GM13977 (cell line): ENCODE measurements around the gene NRDE2.

ENCODE experiments used
- DNase-seq: peaks from one replicate; pipeline ENCODE4 v3.0.0; 2012; ENCODE audit warnings: low spot score
- CTCF ChIP-seq: IDR thresholded peaks from 2 replicates; pipeline ENCODE4 v1.5.1; 2012; ENCODE audit warnings: mild to moderate bottlenecking, control low read depth; ENCODE audit not compliant: insufficient read depth; ENCODE audit errors: extremely low read depth, missing control alignments
- in situ Hi-C: fragments of 300-500 bp; cut with MboI; formaldehyde crosslinking; loops from one replicate; pipeline ENCODE4 v1.12.0; 2022; ENCODE audit warnings: low sequenced_read_pairs, low pct_unique_long_range_greater_than_20kb, mixed read lengths, inconsistent platforms; ENCODE audit not compliant: unreplicated experiment

NRDE2 gene

GRCh38 chr14:90308561-90308960 lies 23.2 kb downstream of the NRDE2 start:
- no peak for TF ChIP-seq CTCF
- in situ Hi-C loops: no loop called here
- no peak for DNase-seq

- in situ Hi-C loops: no loop called here
- DNase-seq: no peak
- TF ChIP-seq CTCF: no peak
Observed at GRCh38 chr14:90305176-90305601, 26.6 kb downstream of the NRDE2 start.

GRCh38 chr14:90304502-90304901 lies 27.2 kb downstream of the NRDE2 start:
- no peak for TF ChIP-seq CTCF
- DNase-seq: no peak
- in situ Hi-C loops: no loop called here

GRCh38 chr14:90303473-90303872 lies 28.3 kb downstream of the NRDE2 start:
- in situ Hi-C loops: no loop called here
- no peak for TF ChIP-seq CTCF

GRCh38 chr14:90302529-90303303 lies 29.0 kb downstream of the NRDE2 start:
- no peak for TF ChIP-seq CTCF
- in situ Hi-C loops: no loop called here
- DNase-seq: no peak

More at GRCh38 chr14:90303473-90303872, 28.3 kb downstream of the NRDE2 start:
- DNase-seq: no peak

- TF ChIP-seq CTCF: peak; percentile 35
- in situ Hi-C loops: no loop called here
- peak; percentile 39 for DNase-seq
Observed at GRCh38 chr14:90301668-90302090, 30.1 kb downstream of the NRDE2 start.
